Activated CD8-positive, alpha-beta memory T cell treated with anti-CD3 and anti-CD28 coated beads for 48 hours (primary cell): ENCODE results near the gene WNT7A.

Experiments used
- DNase-seq, 3 experiments: peaks; one replicate each; pipeline ENCODE4 v3.0.0-alpha.2; 2020; ENCODE audit warnings: low read depth in 2 of 3, low spot score in 2 of 3

The WNT7A gene

GRCh38 chr3:13885704-13886010 lies 5.8 kb upstream of the WNT7A start:
- no peak for DNase-seq

GRCh38 chr3:13884851-13885703 lies 5.2 kb upstream of the WNT7A start:
- DNase-seq, result peak in 1 of 3 experiments; percentile 36

DNA sequence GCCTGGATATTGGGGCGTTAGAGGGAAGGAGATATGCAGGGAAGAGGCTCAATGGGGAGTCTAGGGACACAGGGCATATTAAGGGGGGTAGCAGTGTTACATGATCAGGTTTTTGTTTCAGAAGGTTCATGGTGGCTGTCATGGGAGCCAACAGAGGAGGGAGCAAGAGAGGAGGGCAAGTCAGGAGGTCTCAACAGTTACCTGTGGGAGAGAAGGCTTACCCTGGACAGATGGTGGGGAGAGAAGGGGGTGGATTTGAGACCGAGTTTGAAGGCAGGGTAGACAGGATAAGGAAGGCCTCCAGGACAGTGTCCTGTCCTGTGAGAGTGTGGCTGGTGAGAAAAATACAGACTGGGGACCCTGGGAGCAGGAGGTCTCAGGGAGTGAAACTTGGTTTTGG lies 3.8 kb upstream of the WNT7A start:
- no peak for DNase-seq

- no peak for DNase-seq
Measured at GRCh38 chr3:13882876-13883275, 3.0 kb upstream of the WNT7A start.

- DNase-seq, result no peak
Measured at GRCh38 chr3:13881536-13882410, 1.9 kb upstream of the WNT7A start.

DNA sequence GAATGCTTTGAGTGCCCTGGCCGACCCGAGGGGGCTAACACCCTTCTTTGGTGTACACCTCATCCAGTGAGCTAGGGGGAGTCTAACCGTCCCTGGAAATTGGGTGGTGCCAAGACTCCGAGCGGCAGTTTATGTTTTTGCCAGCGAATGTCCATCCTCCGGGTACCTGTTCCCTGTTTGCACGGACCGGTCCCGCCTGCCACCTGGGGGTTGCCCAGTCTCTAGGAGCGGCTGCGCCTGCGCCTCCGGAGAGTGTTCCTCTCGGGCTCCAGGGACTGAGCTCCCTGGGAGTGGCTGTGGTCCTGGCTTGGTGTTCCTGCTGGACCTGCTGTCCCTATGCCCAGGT lies 913 bp upstream of the WNT7A start:
- no peak for DNase-seq

- DNase-seq, result no peak
Measured at GRCh38 chr3:13879102-13879945, 547 bp downstream of the WNT7A start.

- no peak for DNase-seq
Measured at GRCh38 chr3:13878281-13879101, 1.4 kb downstream of the WNT7A start.

- no peak for DNase-seq
Measured at GRCh38 chr3:13877911-13878280, 2.0 kb downstream of the WNT7A start.

- DNase-seq, result no peak
Measured at GRCh38 chr3:13876451-13877100, 3.3 kb downstream of the WNT7A start.

DNA sequence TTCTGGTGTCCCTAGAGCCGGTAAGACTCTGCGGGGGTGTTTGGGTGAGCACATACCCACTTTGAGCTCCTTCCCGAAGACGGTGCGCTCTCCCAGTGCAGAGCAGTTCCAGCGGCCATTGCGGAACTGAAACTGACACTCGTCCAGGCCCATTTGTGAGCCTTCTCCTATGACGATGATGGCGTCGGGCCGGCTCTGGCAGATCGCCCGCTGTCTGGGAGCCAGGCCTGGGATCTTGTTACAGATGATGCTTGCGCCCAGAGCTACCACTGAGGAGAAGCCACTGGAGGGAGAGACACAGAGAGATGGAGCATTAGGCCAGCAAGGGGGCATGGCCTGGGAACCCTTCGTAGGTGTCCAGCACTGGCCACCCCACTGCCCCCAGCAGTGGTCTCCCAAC lies 5.0 kb downstream of the WNT7A start:
- no peak for DNase-seq

DNA sequence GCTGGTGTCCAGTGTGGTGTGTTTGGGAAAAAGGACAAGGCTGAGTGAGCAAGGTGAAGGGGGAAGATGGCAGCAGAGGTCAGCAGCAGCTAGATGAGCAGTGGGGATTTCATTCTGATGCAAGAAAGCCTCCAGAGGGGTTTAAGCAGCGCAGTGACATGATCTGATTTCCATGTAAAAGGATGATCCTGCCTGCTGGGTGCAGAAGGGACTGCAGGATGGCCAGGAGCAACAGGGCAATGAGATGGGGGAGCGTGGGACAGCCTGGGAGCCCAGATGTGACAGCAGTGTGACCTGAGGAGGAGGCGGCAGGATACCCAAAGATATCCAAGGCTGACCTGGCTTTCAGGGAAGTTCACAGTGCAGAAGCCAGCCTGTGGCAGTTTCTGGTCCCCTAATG lies 6.1 kb downstream of the WNT7A start:
- DNase-seq, result no peak

DNA sequence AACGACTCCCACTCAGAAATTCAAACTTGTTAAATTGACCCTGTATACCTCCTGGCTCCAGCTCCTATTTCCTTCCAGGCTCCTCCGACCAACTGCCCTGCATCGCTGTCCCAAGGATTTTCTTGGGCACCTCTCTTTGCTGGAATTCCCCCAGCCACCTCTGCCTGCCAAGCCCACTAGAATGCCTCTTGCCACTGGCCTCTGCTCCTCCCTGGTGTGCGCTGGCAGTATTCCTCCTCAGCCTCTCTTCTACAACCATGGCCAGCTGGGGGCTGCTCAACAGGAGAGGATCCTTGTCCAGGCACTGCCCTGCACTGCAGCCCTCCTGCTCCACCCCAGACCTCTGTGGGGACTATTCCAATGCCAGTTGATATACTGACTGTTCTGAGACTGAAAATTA lies 7.4 kb downstream of the WNT7A start:
- DNase-seq, result no peak

DNA sequence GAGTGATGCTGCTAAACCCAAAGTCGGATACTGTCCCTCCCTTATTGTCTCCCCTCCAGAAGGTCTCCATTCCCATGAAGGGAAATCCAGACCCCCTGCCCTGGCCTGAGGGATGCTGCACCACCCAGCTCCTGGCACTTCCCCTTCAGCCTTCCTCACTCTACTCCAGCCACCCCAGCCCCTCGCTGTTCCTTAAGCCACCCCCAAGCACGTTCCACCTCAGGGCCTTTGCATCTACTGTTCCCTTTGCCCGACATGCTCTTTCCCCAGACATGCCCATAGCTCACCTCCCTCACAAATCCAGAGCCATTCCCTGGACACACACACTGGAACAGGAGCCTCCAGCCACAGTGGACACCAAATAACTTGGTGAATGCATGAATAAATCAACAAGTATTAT lies 8.1 kb downstream of the WNT7A start:
- DNase-seq, result no peak

GRCh38 chr3:13870902-13871301 lies 9.0 kb downstream of the WNT7A start:
- no peak for DNase-seq

GRCh38 chr3:13869761-13870343 lies 10.0 kb downstream of the WNT7A start:
- DNase-seq, result no peak

- no peak for DNase-seq
Measured at GRCh38 chr3:13868844-13869724, 10.8 kb downstream of the WNT7A start.

- no peak for DNase-seq
Measured at GRCh38 chr3:13867732-13868131, 12.1 kb downstream of the WNT7A start.
